GM13977 (cell line): ENCODE data around the gene WWOX.

ENCODE experiments used
- DNase-seq: peaks from one replicate; pipeline ENCODE4 v3.0.0; 2012; ENCODE audit warnings: low spot score
- in situ Hi-C: fragments of 300-500 bp; cut with MboI; formaldehyde crosslinking; loops from one replicate; pipeline ENCODE4 v1.12.0; 2022; ENCODE audit warnings: low sequenced_read_pairs, low pct_unique_long_range_greater_than_20kb, mixed read lengths, inconsistent platforms; ENCODE audit not compliant: unreplicated experiment
- TF ChIP-seq, protein P1 (sequence below): IDR thresholded peaks from 2 replicates; pipeline ENCODE4 v1.5.1; 2012; ENCODE audit warnings: mild to moderate bottlenecking, control low read depth; ENCODE audit not compliant: insufficient read depth; ENCODE audit errors: extremely low read depth, missing control alignments

The WWOX gene

DNA sequence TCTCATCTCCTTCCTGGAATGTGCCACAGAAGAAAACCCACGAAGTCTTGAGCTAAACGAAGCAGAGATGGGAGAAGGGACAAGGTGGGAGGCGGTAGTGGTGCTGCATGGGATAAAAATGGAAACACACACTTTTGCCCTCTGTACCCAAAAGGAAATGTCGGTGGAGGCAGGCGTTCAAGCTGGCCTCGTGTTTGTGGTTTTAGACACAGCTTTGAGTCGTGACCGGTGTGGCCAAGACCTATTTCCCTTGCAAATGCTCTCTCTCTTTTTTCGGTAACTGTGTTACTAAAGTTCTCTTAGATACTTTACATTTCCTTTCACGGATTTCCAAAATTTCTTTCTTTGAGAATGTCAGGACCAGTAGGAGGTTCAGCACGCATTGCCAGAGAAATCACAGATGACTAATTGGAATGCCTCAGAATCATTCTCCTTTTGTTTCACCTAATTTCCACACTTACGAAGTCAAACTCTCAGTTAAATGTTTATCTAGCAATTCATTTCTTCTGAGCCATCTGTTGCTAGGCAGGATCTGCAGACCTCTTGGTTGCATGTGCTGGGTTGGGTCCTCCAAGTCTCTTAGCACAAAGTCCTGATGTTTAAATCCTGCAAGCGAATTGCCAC, 1088.8 kb downstream of the WWOX start:
- DNase-seq: no peak
- TF ChIP-seq, protein P1, sequence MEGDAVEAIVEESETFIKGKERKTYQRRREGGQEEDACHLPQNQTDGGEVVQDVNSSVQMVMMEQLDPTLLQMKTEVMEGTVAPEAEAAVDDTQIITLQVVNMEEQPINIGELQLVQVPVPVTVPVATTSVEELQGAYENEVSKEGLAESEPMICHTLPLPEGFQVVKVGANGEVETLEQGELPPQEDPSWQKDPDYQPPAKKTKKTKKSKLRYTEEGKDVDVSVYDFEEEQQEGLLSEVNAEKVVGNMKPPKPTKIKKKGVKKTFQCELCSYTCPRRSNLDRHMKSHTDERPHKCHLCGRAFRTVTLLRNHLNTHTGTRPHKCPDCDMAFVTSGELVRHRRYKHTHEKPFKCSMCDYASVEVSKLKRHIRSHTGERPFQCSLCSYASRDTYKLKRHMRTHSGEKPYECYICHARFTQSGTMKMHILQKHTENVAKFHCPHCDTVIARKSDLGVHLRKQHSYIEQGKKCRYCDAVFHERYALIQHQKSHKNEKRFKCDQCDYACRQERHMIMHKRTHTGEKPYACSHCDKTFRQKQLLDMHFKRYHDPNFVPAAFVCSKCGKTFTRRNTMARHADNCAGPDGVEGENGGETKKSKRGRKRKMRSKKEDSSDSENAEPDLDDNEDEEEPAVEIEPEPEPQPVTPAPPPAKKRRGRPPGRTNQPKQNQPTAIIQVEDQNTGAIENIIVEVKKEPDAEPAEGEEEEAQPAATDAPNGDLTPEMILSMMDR: no peak
- in situ Hi-C loops: no loop called here

DNA sequence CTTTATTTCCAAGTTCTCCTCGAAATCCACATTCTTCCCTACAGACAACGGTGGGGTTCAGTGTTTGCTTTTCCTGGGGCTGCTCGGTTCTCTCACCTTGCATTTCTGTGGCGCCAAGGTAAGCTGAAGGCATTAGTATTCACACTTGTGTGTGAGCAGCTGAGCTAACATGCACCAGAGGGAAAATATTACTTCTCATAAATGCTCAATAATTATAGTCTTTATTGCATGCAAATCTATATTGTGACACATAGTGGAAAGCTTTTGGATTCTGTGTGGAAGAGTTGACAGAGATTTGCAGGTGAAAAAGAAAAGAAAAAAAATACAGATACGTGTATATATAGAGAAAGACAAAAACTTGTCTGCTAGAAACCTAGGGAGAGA, 1089.3 kb downstream of the WWOX start:
- in situ Hi-C loops: no loop called here
- DNase-seq: no peak

DNA sequence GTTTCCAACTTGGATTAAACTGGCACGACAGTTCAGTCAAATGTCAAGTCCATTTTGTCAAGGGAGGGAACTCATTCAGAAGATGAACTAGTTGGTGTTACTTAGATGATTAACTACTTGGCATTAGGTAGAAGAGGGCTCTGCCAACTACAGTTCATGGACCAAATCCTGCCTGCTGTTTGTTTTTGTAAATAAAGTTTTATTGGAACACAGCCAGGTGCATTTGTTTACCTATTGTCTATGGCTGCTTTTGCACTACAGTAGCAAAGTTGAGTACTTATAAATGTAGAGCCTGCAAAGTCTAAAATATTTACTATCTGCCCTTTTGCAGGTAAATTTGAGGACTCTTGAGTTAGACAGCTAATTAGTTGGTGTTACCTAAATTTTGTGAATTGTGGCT, 1091.1 kb downstream of the WWOX start:
- TF ChIP-seq, protein P1: no peak
- no peak for DNase-seq
- in situ Hi-C loops: no loop called here

More for the DNA sequence above, 1089.3 kb downstream of the WWOX start:
- TF ChIP-seq, protein P1: no peak

DNA sequence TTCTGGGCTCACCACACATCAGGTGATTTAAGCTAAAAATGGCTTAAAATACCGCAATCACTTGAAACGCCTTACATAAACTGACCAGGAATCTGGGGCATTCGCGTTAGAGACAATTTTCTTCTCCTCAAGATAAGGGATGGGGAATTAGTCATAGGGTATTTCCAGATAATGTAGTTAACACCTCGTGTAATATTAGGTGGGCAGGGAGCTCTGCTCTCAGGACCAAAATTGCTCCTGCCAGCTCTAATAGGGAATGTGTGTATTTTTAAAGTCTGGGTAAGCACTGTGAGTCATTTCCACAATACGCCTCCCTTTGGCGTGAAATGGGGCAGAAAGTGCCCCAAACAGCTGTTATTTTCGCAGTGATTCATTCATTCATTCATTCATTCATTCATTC, 1092.5 kb downstream of the WWOX start:
- no peak for DNase-seq
- TF ChIP-seq, protein P1: no peak
- in situ Hi-C loops: no loop called here

DNA sequence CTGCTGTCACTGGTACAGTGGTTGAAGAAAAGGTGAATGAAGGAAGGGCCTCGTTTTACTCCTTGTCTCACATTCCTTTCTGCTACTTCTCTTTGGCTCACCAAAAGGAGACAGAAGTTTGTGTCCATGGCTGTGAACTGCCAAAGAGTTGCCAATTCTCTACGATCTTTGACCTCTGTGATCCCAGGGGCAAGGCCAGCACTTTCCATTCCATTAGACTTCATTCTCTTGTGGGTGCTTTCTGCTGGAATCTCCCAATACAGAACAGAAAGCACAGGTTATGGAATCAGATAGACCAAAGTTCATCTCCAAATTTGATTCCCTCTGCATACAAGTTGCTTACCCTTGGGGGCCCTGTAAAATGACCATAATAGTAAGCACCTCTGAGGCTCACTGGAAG, 1093.5 kb downstream of the WWOX start:
- TF ChIP-seq, protein P1: no peak
- in situ Hi-C loops: no loop called here
- DNase-seq: no peak

DNA sequence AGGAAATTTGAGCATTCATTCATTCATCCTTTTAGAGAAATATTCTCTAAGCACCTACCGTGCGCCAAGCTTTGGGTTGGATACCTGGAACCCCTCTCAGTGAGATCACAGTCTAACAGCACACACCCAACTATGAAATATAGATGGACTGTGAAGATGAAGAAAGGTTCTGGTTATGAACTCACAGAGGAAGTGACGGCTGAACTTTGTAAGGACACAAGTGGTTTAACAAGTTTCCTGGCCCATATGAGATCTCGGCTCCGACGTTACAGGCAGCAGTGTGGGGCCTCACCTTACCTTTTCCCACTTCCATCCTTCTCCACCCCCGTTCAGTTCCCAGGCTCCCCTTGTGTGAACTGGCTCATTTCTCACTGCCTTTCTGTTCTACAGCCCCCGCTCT, 1094.8 kb downstream of the WWOX start:
- in situ Hi-C loops: no loop called here
- TF ChIP-seq, protein P1: no peak
- no peak for DNase-seq
